Measurements from ENCODE around the gene PRKD1.

Gene PRKD1

GRCh38 chr14:29672831-29673230, 254.8 kb downstream of the PRKD1 start:
- no peak for DNase-seq (ENCODE audit: low read depth)

- no peak for DNase-seq (ENCODE audit: low read depth)
These were observed 256.6 kb downstream of the PRKD1 start for GRCh38 chr14:29671034-29671433.

- no peak for DNase-seq (ENCODE audit: low read depth)
These were observed 259.4 kb downstream of the PRKD1 start for GRCh38 chr14:29668201-29668600.

GRCh38 chr14:29664515-29664914, 263.1 kb downstream of the PRKD1 start:
- DNase-seq (ENCODE audit: low read depth): no peak

GRCh38 chr14:29663281-29663801, 264.3 kb downstream of the PRKD1 start:
- DNase-seq (ENCODE audit: low read depth): no peak

- DNase-seq (ENCODE audit: low read depth): no peak
These were observed 272.6 kb downstream of the PRKD1 start for GRCh38 chr14:29654901-29655550.

- DNase-seq (ENCODE audit: low read depth): no peak
These were observed 274.3 kb downstream of the PRKD1 start for GRCh38 chr14:29653303-29653702.

GRCh38 chr14:29652571-29652970, 275.1 kb downstream of the PRKD1 start:
- DNase-seq (ENCODE audit: low read depth): no peak

- no peak for DNase-seq (ENCODE audit: low read depth)
These were observed 276.9 kb downstream of the PRKD1 start for GRCh38 chr14:29650554-29651269.

- no peak for DNase-seq (ENCODE audit: low read depth)
These were observed 278.5 kb downstream of the PRKD1 start for GRCh38 chr14:29649170-29649569.

- no peak for DNase-seq (ENCODE audit: low read depth)
These were observed 279.6 kb downstream of the PRKD1 start for GRCh38 chr14:29648045-29648444.

- no peak for DNase-seq (ENCODE audit: low read depth)
These were observed 282.5 kb downstream of the PRKD1 start for GRCh38 chr14:29645117-29645516.

- DNase-seq (ENCODE audit: low read depth): no peak
These were observed 284.0 kb downstream of the PRKD1 start for GRCh38 chr14:29643433-29644211.

- no peak for DNase-seq (ENCODE audit: low read depth)
These were observed 290.2 kb downstream of the PRKD1 start for GRCh38 chr14:29637411-29637810.

- no peak for DNase-seq (ENCODE audit: low read depth)
These were observed 290.8 kb downstream of the PRKD1 start for GRCh38 chr14:29636870-29637269.

GRCh38 chr14:29630566-29631160, 297.0 kb downstream of the PRKD1 start:
- DNase-seq (ENCODE audit: low read depth): no peak

GRCh38 chr14:29629839-29630238, 297.8 kb downstream of the PRKD1 start:
- no peak for DNase-seq (ENCODE audit: low read depth)

GRCh38 chr14:29627137-29627536, 300.5 kb downstream of the PRKD1 start:
- DNase-seq (ENCODE audit: low read depth): no peak

GRCh38 chr14:29618323-29619067, 309.2 kb downstream of the PRKD1 start:
- DNase-seq (ENCODE audit: low read depth): no peak

- no peak for DNase-seq (ENCODE audit: low read depth)
These were observed 310.7 kb downstream of the PRKD1 start for GRCh38 chr14:29616922-29617321.

GRCh38 chr14:29608861-29609260, 318.8 kb downstream of the PRKD1 start:
- DNase-seq (ENCODE audit: low read depth): no peak

- no peak for DNase-seq (ENCODE audit: low read depth)
These were observed 320.5 kb downstream of the PRKD1 start for GRCh38 chr14:29607169-29607568.

All from stimulated activated CD8-positive, alpha-beta memory T cell treated with anti-CD3 and anti-CD28 coated beads, Interleukin-7, amount 100 ng/mL, for 24 hours (primary cell).